GM11168 (cell line): Measurements from ENCODE around the gene GATA3.
"Not testable (repeated sequence)": the region's sequence is repeated elsewhere in the genome, so short reads cannot be mapped to it uniquely, and the experiment has no call there.

ENCODE experiments used
- in situ Hi-C: fragments of 300-500 bp; cut with MboI; formaldehyde crosslinking; loops from one replicate; pipeline ENCODE4 v1.12.0; 2022; ENCODE audit warnings: low sequenced_read_pairs; ENCODE audit not compliant: unreplicated experiment

Gene GATA3

GRCh38 chr10:8054494-8055407 lies at the start of gene GATA3:
Gene GATA3, plus strand, starts transcription at chr10:8054688. Its CDS starts 968 bp downstream, at chr10:8055656.
- in situ Hi-C loops, result no loop called here

DNA sequence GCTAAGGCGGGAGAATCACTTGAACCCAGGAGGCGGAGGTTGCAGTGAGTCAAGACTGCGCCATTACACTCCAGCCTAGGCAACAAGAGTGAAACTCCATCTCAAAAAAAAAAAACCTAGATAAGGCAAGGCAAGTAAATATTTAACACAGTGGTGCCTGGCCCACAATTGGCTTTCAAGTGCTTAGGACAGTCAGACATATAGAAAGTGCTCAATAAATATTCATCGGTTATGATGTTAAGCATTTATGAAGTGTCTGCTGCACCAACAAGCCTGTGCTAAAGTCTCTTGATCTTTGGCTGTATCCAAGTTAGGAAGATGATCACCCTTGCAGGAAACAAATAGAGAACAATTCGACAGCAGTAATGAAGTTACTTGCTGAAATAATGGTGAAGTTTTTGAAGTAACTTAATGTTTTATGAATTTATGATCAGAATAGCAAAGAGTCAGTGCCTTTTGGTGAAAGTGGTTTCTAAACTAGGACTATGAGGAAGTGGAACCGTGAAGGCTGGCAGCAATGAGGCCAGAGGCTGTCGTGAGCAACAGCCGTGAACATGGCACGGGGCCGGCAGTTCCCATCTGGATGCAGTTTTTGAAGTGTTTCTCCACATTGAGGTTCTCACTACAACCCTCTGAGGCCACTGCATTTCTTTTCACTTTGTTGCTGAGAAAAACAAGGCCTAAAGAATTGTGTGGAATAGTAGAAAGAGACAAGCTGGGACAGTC lies 48.1 kb upstream of the GATA3 start:
- in situ Hi-C loops, result no loop called here

GRCh38 chr10:8009031-8009430 lies 45.5 kb upstream of the GATA3 start:
- in situ Hi-C loops, result no loop called here

- in situ Hi-C loops, result no loop called here
Observed at GRCh38 chr10:8013006-8013405, 41.5 kb upstream of the GATA3 start.

GRCh38 chr10:8013619-8014018 lies 40.9 kb upstream of the GATA3 start:
- in situ Hi-C loops, result no loop called here

GRCh38 chr10:8014649-8015048 lies 39.8 kb upstream of the GATA3 start:
- in situ Hi-C loops, result no loop called here

GRCh38 chr10:8017277-8017676 lies 37.2 kb upstream of the GATA3 start:
- in situ Hi-C loops, result no loop called here

GRCh38 chr10:8023321-8023720 lies 31.2 kb upstream of the GATA3 start:
- in situ Hi-C loops, result no loop called here

GRCh38 chr10:8023851-8024250 lies 30.6 kb upstream of the GATA3 start:
- in situ Hi-C loops, result no loop called here

DNA sequence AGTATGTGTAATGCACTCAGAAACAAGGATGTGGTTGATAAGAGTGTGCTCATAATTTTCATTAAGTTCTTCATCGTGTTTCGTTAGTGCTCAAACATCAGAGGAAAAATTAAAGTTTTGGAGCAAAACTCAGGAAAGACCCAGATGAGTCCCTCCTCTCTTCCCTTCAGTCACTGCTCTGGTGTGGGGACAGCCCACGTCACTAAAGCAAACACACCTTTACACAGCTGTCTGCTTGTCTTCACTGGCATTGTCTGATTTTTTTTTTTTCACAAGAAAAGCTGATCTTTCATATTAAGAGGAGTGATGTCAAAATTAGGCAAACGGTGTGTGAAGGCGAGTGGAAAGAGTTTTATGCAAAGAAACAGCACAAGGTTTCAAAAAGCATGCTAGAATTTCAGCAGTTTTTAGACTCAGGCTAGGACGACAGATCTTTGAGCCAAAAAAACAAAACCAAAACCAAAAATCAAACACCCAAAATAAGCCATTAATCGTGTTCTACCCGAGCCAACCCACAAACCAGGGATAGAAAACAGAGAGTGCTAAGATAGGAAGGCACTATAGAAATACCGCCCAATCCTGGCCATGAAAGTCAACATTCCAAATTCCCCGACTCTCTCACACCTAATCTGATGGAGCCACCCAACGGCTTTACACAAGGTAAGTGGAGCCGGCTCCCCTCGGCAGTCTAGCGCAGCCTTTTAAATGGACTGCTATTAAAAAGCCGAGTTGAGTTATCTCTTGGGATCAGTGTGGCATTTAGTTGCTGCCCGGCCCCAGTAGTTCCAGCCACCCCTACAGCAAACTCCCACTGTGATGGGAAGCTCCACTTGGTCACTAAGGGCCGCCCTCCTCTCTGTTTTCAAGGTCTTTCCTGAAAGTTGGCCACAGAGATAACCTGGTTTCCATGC lies 27.9 kb upstream of the GATA3 start:
- in situ Hi-C loops, result no loop called here

DNA sequence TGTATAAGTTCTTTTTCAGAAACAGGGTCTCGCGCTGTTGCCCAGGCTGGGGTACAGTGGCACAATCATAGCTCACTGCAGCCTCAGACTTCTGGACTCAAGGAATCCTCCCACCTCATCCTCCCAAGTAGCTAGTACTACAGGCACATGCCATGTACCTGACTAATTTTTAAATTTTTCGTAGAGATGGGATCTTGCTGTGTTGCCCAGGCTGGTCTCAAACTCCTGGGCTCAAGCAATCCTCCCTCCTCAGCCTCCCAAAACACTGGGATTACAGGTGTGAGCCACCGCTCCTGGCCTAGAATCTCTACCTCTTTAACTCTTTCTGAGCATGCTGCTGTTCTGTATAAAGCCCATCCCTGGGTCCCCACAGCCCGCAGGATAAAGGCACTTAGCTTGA lies 23.3 kb upstream of the GATA3 start:
- in situ Hi-C loops, result not testable (repeated sequence)

- in situ Hi-C loops, result no loop called here
Observed at GRCh38 chr10:8032558-8032957, 21.9 kb upstream of the GATA3 start.

DNA sequence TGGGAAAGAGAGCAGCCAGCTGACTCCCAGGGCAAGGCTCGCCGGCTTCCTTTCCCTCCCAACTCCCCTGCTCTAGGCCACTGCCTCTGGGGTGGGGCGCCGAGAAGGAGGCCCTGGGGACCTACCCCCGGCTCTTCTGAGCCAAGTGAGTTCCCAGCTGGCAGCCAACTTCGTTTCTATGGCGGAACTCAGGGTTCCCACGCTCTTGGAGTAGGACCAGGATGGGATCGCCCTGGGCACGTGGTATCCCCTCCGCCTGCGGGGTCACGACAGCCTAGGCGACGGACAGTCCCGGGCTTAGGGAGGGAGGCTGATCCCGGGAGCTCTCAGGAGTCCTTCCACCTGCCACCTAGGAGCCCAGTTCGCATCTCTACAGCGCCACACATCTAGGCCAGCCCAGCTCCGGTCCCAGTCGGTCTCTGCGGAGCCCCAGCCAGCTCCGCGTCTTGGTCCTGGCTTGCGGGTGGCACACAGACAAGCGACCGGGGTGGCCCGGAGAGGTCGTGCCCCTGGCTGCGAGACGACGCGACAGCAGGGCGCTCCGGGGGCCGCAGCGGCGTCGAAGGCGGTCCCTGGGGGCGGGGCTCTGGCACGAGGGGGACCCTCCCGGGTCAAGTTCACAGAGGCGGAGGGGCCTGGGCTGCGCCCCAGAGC lies 20.5 kb upstream of the GATA3 start:
- in situ Hi-C loops, result no loop called here

DNA sequence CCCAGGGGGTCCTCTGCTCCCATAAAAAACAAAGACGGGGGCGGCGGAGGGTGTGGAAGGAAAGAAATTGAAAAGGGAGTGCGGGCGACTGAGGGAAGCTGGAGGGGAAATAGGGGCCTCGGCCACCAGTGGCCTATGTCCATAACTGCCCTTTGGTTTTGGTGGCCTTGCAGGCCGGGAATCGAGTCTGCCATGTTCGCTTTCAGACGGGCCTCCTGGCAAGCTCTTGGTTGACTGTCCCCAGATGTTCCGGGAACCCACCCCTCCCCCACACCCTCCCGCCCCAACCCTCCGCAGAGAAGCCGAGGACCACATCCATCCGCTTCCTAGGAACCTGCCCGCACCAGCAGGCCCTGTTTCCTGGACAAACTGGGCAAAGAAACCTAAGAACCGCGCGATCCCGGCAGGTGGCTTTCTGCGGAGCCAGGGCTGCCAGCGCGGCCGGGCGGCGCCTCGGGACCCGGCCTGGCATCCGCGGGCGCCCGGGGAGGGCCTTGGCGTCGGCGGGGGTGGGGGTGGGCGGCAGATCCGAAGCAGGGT lies 20.0 kb upstream of the GATA3 start:
- in situ Hi-C loops, result no loop called here

DNA sequence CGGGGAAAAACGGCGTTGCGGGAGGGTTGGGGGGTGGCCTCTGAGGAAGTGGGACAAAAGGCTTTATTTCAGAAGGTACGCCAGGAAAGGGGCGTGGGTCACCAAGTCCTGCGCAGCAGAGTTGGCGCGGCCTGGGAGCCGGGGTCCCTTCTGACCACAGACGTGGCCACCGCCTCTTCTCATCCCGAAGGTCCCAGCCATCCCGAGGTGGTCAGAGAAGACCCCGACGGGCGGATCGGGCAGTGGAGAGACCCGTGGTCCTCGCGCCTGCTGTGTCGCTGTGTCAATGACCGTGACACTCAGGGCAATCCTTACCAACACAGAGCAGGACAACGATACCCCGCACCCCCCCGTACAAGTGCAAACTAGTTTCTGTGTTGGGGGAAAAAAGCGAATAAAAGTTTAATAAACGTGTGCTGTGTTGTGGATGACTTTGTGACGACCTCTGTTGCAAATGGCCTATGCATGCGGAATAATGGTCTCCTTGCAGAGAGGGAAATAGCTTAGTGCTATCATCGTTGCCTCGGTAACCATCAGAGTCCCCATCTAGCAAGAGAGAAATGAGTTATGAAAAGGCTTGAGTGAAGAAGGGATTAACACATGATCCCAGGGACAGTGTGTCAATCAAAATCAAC lies 19.4 kb upstream of the GATA3 start:
- in situ Hi-C loops, result no loop called here

GRCh38 chr10:8035641-8036470 lies 18.6 kb upstream of the GATA3 start:
- in situ Hi-C loops, result no loop called here

GRCh38 chr10:8036506-8037198 lies 17.8 kb upstream of the GATA3 start:
- in situ Hi-C loops, result no loop called here
